ENCODE measurements around the gene ADGRF3. TPM values are rescaled to one million over a fixed set of nuclear protein-coding genes. Genes with fewer than 3 reads are reported as not detected.
"Not testable (repeated sequence)": the region's sequence is repeated elsewhere in the genome, so short reads cannot be mapped to it uniquely, and the experiment has no call there.

Gene ADGRF3
- total and polyA plus RNA-seq, 9 of the 15 experiments (the other 6 are each of a cell fraction or from before 2014, with no cell fraction given), result 0.04 to 0.54 (median 0.16) TPM; not detected in 2

DNA sequence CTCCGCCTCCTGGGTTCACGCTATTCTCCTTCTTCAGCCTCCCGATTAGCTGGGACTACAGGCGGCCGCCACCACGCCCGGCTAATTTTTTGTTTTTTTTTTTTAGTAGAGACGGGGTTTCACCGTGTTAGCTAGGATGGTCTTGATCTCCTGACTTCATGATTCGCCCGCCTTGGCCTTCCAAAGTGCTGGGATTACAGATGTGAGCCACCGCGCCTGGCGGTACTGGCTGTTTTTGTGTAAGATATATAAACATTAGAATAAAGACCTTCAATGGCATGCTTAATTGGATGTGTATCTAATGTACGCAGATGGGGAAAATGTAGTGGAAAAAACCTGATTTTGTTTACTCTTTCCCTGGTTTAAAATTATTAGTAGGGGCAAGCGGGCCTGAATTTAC lies 7.9 kb upstream of the ADGRF3 start:
- WGBS (ENCODE audit: insufficient coverage, low coverage, missing lambda C conversion rate), result 91% methylated on average over 6 of the region's 16 CpGs
- H3K9ac ChIP-seq (ENCODE audit: insufficient read depth in 1 of 2, low read depth in 2 of 2, low read length in 2 of 2), result peak overlapping the region in 1 of 2 experiments; percentile 80; a peak in 2 of 4 replicates
- H2AFZ ChIP-seq (ENCODE audit: low read depth, low read length); DNase-seq (ENCODE audit: extremely low read depth in 1 of 4, low spot score in 3 of 4); H3K4me3 ChIP-seq; intact Hi-C loops (cut with micrococcal nuclease); ATAC-seq; H3K9me1 ChIP-seq (ENCODE audit: control insufficient read depth, insufficient read depth, low read length); in situ Hi-C loops (cut with MboI); H3K9me3 ChIP-seq (replicated peaks; ENCODE audit: control insufficient read depth, insufficient read depth, low read depth, low read length); FAIRE-seq; H4K20me1 ChIP-seq (replicated peaks; ENCODE audit: control insufficient read depth, insufficient read depth, low read length); BruUV-seq (replicated peaks); H3K27me3 ChIP-seq (ENCODE audit: control insufficient read depth in 2 of 2, insufficient read depth in 2 of 2, low read length in 2 of 2); CTCF ChIA-PET (ENCODE audit: low intra/inter-chr PET ratio): not testable (repeated sequence)
- H3K27ac ChIP-seq (ENCODE audit: extremely low read depth, low read depth, low read length), result peak overlapping the region; percentile 95
- POLR2A ChIA-PET, result interaction anchor here (0.7 to 8.0 kb wide), 7 partner anchors 8 to 63 kb away, joined by 3 to 64 read pairs (median 4); partner anchors contain the start of genes ADGRF3 and SELENOI
- peaks cover 41 to 67% of the 10 kb centered on the region in 2 experiments for H3K4me1 ChIP-seq (replicated peaks in 1 of 2; ENCODE audit: control insufficient read depth in 2 of 2, insufficient read depth in 2 of 2, low read length in 2 of 2)
- peaks cover 99% of the 10 kb centered on the region for H3K79me2 ChIP-seq (ENCODE audit: control insufficient read depth, insufficient read depth, low read length)
- H3K4me2 ChIP-seq (ENCODE audit: insufficient read depth, low read length), result peak overlapping the region; percentile 81
- TF ChIP-seq LARP7 (IDR thresholded peaks at IDR 0.05), result 0 out of 2 replicates have a peak, but pooled peaks have one; percentile 24
- TF ChIP-seq BCOR (IDR thresholded peaks at IDR 0.05), result 0 out of 2 replicates have a peak, but pooled peaks have one; percentile 12
- TF ChIP-seq, protein P1, sequence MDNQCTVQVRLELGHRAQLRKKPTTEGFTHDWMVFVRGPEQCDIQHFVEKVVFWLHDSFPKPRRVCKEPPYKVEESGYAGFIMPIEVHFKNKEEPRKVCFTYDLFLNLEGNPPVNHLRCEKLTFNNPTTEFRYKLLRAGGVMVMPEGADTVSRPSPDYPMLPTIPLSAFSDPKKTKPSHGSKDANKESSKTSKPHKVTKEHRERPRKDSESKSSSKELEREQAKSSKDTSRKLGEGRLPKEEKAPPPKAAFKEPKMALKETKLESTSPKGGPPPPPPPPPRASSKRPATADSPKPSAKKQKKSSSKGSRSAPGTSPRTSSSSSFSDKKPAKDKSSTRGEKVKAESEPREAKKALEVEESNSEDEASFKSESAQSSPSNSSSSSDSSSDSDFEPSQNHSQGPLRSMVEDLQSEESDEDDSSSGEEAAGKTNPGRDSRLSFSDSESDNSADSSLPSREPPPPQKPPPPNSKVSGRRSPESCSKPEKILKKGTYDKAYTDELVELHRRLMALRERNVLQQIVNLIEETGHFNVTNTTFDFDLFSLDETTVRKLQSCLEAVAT (IDR thresholded peaks at IDR 0.05), result peak in 1 of 2 experiments; percentile 88; a peak in 2 of 4 replicates
- TF ChIP-seq, protein P2, sequence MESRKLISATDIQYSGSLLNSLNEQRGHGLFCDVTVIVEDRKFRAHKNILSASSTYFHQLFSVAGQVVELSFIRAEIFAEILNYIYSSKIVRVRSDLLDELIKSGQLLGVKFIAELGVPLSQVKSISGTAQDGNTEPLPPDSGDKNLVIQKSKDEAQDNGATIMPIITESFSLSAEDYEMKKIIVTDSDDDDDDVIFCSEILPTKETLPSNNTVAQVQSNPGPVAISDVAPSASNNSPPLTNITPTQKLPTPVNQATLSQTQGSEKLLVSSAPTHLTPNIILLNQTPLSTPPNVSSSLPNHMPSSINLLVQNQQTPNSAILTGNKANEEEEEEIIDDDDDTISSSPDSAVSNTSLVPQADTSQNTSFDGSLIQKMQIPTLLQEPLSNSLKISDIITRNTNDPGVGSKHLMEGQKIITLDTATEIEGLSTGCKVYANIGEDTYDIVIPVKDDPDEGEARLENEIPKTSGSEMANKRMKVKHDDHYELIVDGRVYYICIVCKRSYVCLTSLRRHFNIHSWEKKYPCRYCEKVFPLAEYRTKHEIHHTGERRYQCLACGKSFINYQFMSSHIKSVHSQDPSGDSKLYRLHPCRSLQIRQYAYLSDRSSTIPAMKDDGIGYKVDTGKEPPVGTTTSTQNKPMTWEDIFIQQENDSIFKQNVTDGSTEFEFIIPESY (CRISPR knock-in tag; IDR thresholded peaks at IDR 0.05), result peak; percentile 95
- H3K36me3 ChIP-seq (ENCODE audit: control insufficient read depth, insufficient read depth, low read length), result peaks cover 44% of the 10 kb centered on the region
